ENCODE data around the gene SNAP47. TPM values are rescaled to one million over a fixed set of nuclear protein-coding genes. Genes with fewer than 3 reads are reported as not detected.

Gene SNAP47
- total RNA-seq, 1 donor from 2014 or later = 23.1 TPM

- Histone ChIP-seq H3K36me3 (no peaks in the 10 kb centered on the region), H3K4me1 (peaks cover 9% of the 10 kb centered on the region), H3K27ac (no peak overlapping the region), H3K4me3 (no peak overlapping the region), H3K9me3 (no peaks in the 10 kb centered on the region), H3K27me3 (ENCODE audit: low read depth) (peaks cover 9% of the 10 kb centered on the region)
- no peak for DNase-seq
- TF ChIP-seq, protein P1, sequence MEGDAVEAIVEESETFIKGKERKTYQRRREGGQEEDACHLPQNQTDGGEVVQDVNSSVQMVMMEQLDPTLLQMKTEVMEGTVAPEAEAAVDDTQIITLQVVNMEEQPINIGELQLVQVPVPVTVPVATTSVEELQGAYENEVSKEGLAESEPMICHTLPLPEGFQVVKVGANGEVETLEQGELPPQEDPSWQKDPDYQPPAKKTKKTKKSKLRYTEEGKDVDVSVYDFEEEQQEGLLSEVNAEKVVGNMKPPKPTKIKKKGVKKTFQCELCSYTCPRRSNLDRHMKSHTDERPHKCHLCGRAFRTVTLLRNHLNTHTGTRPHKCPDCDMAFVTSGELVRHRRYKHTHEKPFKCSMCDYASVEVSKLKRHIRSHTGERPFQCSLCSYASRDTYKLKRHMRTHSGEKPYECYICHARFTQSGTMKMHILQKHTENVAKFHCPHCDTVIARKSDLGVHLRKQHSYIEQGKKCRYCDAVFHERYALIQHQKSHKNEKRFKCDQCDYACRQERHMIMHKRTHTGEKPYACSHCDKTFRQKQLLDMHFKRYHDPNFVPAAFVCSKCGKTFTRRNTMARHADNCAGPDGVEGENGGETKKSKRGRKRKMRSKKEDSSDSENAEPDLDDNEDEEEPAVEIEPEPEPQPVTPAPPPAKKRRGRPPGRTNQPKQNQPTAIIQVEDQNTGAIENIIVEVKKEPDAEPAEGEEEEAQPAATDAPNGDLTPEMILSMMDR (IDR thresholded peaks at IDR 0.05) = no peak
- intact Hi-C loops (cut with DNase I) = no loop called here
- no peak for ATAC-seq
Measured at GRCh38 chr1:227797144-227797543, 61.9 kb downstream of the SNAP47 start.

DNA sequence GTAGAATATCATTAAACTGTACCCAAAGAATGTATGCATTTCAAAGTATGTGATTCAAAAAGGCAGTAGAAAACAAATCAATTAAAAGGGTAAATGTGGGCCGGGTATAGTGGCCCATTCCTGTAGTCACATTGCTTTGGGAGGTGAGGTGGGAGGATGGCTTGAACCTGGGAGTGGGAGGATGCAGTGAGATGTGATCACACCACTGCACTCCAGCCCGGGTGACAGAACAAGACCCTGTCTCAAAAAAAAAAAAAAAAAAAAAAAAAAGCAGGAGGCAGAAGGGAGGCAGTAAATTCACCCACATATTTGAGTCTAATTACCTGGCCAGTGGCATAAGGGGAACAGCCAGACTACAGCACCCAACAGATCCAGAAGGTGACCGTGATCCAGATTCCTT, 62.4 kb downstream of the SNAP47 start:
- Histone ChIP-seq H3K9me3 (no peaks in the 10 kb centered on the region), H3K36me3 (no peaks in the 10 kb centered on the region), H3K27ac (no peak overlapping the region), H3K4me1 (peaks cover 9% of the 10 kb centered on the region), H3K4me3 (no peak overlapping the region), H3K27me3 (ENCODE audit: low read depth) (peaks cover 9% of the 10 kb centered on the region)
- intact Hi-C loops (cut with DNase I) = no loop called here
- no peak for ATAC-seq
- TF ChIP-seq, protein P1 (IDR thresholded peaks at IDR 0.05) = no peak
- no peak for DNase-seq

- DNase-seq = no peak
- peaks cover 9% of the 10 kb centered on the region for H3K4me1 ChIP-seq
- TF ChIP-seq, protein P1 (IDR thresholded peaks at IDR 0.05) = no peak
Measured at GRCh38 chr1:227798078-227798802, 63.0 kb downstream of the SNAP47 start.

GRCh38 chr1:227799756-227800155, 64.5 kb downstream of the SNAP47 start:
- Histone ChIP-seq H3K27ac (no peak overlapping the region), H3K9me3 (peaks cover 6% of the 10 kb centered on the region), H3K27me3 (ENCODE audit: low read depth) (peaks cover 6% of the 10 kb centered on the region), H3K4me3 (no peak overlapping the region), H3K36me3 (no peaks in the 10 kb centered on the region), H3K4me1 (peaks cover 2% of the 10 kb centered on the region)
- TF ChIP-seq, protein P1 (IDR thresholded peaks at IDR 0.05) = no peak
- intact Hi-C loops (cut with DNase I) = no loop called here
- no peak for DNase-seq
- no peak for ATAC-seq

More at GRCh38 chr1:227798078-227798802, 63.0 kb downstream of the SNAP47 start:
- Histone ChIP-seq H3K36me3 (no peaks in the 10 kb centered on the region), H3K4me3 (no peak overlapping the region), H3K9me3 (peaks cover under 1% of the 10 kb centered on the region), H3K27ac (no peak overlapping the region), H3K27me3 (ENCODE audit: low read depth) (peaks cover 9% of the 10 kb centered on the region)
- intact Hi-C loops (cut with DNase I) = no loop called here
- ATAC-seq = no peak

GRCh38 chr1:227803933-227804332, 68.7 kb downstream of the SNAP47 start:
- peaks cover 6% of the 10 kb centered on the region for H3K9me3 ChIP-seq
- H3K27me3 ChIP-seq (ENCODE audit: low read depth) = no peaks in the 10 kb centered on the region
- H3K27ac ChIP-seq = no peak overlapping the region
- no peaks in the 10 kb centered on the region for H3K4me1 ChIP-seq
- TF ChIP-seq, protein P1 (IDR thresholded peaks at IDR 0.05) = no peak
- DNase-seq = no peak
- intact Hi-C loops (cut with DNase I) = no loop called here
- no peak overlapping the region for H3K4me3 ChIP-seq
- no peak for ATAC-seq
- H3K36me3 ChIP-seq = no peaks in the 10 kb centered on the region

Data from lower lobe of right lung (tissue), 2 donors.